Measurements from ENCODE around the gene SMIM3. TPM values are rescaled to one million over a fixed set of nuclear protein-coding genes. Genes with fewer than 3 reads are reported as not detected.
A peak's percentile ranks its signal among the peaks of the same experiment; 100 is the strongest.
"Not testable (repeated sequence)": the region's sequence is repeated elsewhere in the genome, so short reads cannot be mapped to it uniquely, and the experiment has no call there.

SMIM3 gene
- polyA plus RNA-seq, 10 donors, result 7.4 to 10.4 (median 9.2) TPM

GRCh38 chr5:150789943-150790611 lies 11.5 kb downstream of the SMIM3 start:
- peak in 2 of 3 donors; percentile 36 to 97 for DNase-seq

GRCh38 chr5:150791536-150791935 lies 13.0 kb downstream of the SMIM3 start:
- DNase-seq, result no peak

DNA sequence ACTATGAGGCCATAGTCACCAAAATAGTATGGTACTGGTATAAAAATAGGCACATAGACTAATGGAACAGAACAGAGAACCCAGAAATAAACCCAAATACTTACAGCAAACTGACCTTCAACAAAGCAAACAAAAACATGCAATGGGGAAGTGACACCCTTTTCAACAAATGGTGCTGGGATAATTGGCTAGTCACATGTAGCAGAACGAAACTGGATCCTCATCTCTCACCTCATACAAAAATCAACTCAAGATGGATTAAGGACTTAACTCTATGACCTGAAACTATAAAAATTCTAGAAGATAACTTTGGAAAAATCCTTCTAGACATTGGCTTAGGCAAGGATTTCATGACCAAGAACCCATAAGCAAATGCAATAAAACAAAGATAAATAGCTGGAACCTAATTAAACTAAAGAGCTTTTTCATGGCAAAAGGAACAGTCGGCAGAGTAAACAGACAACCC lies 14.9 kb downstream of the SMIM3 start:
- DNase-seq, result not testable (repeated sequence)

DNA sequence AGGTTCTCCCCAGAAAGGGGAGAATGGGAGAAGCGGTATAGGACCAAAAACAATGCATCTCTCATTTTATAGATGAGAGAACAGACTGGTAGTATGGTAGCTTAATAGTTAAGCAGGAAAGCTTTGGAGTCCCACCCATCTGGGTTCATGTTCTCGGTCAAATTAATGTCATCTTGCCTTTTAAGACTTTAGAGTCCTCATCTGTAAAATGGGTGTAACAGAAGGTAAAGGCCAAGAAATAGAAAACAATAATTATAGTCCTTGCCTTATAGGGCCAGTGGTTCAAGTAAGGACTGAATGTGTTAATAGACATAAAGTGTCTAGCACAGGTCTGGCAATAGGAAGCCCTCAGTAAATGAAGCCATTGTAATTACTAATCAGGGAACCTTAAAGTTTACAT lies 16.4 kb downstream of the SMIM3 start:
- no peak for DNase-seq

DNA sequence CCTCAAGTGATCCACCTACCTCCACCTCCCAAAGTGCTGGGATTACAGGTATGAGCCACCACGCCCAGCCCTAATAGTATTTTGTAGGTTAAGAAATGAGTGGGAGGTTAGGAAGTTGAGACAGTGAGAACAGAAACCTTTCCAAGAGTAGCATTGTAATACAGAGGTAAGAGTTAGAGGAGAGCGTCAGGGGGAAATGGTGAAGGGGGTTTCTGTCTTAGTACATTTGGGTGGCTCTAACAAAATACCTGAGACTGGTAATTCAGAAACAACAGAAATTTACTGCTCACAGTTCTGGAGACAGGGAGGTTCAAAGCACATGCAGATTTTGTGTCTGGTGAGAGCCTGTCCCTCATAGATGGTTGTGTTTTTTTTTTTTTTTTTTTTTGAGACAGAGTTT lies 18.8 kb downstream of the SMIM3 start:
- DNase-seq, result no peak

- DNase-seq, result peak; percentile 54 to 94 (median 73)
These were observed 22.8 kb downstream of the SMIM3 start for GRCh38 chr5:150801117-150801927.

- no peak for DNase-seq
These were observed 25.8 kb downstream of the SMIM3 start for GRCh38 chr5:150804388-150804787.

GRCh38 chr5:150809363-150809762 lies 30.8 kb downstream of the SMIM3 start:
- DNase-seq, result no peak

- no peak for DNase-seq
These were observed 36.5 kb downstream of the SMIM3 start for GRCh38 chr5:150815010-150815409.

- no peak for DNase-seq
These were observed 38.4 kb downstream of the SMIM3 start for GRCh38 chr5:150816946-150817345.

GRCh38 chr5:150829744-150830143 lies 51.2 kb downstream of the SMIM3 start:
- DNase-seq, result no peak

GRCh38 chr5:150831821-150832220 lies 53.3 kb downstream of the SMIM3 start:
- not testable (repeated sequence) for DNase-seq

GRCh38 chr5:150836064-150836463 lies 57.5 kb downstream of the SMIM3 start:
- no peak for DNase-seq

DNA sequence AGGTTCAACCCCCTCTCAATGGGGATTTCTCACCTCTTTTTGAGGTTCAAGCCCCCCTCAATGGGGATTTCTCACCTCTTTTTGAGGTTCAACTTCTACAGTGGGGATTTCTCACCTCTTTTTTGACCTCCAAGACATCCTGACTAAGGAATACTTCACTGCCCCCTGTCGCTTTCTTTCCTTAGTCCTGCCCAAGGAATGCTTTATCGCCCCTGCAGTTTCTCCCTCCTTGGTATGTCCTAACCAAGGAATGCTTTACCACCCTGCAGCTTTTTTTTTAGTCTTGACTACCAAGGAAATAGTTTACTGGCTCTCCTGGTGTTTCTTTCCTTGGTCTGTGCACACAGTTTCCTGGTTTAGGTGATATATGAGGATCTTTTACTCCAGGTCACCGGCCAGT lies 58.1 kb downstream of the SMIM3 start:
- DNase-seq, result no peak

- DNase-seq, result not testable (repeated sequence)
These were observed 66.8 kb downstream of the SMIM3 start for GRCh38 chr5:150845185-150845859.

DNA sequence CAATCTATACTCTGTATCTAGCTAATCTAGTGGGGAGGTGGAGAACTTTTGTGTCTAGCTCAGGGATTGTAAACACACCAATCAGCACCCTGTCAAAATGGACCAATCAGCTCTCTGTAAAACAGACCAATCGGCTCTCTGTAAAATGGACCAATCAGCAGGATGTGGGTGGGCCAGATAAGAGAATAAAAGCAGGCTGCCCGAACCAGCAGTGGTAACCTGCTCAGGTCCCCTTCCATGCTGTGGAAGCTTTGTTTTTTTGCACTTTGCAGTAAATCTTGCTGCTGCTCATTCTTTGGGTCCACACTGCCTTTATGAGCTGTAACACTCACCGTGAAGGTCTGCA lies 67.7 kb downstream of the SMIM3 start, which contains the start of gene IRGM:
Gene IRGM (plus strand): TSS at position 214 of the 346 bp plus-strand sequence. CDS start 1,603 bp downstream, outside the sequence.
- not testable (repeated sequence) for DNase-seq

Other genes starting within 250 kb of the SMIM3 start
- gene SYNPO, start 138.1 kb upstream of the SMIM3 start, polyA plus RNA-seq (ENCODE audit: insufficient read length in 10 of 10), result 10 to 100 TPM; 19.0 to 36.0 (median 32.4) TPM
- gene MYOZ3, start 117.5 kb upstream of the SMIM3 start, polyA plus RNA-seq (ENCODE audit: insufficient read length in 10 of 10), result 10 to 100 TPM in 9 of 10 donors, 1 to 10 TPM in 1; 9.8 to 20.8 (median 12.3) TPM
- gene RBM22, start 77.7 kb upstream of the SMIM3 start, polyA plus RNA-seq (ENCODE audit: insufficient read length in 10 of 10), result 10 to 100 TPM; 36.1 to 53.9 (median 45.0) TPM
- gene DCTN4, start 19.7 kb upstream of the SMIM3 start, polyA plus RNA-seq (ENCODE audit: insufficient read length in 10 of 10), result 10 to 100 TPM; 31.0 to 47.0 (median 40.5) TPM
- under 1 TPM in 7 of 10 donors, not detected in 3; 0.13 to 0.56 (median 0.18) TPM for gene IRGM, start 67.8 kb downstream of the SMIM3 start, polyA plus RNA-seq (ENCODE audit: insufficient read length in 10 of 10)
- 10 to 100 TPM in 6 of 10 donors, 1 to 10 TPM in 4; 8.6 to 17.6 (median 10.4) TPM for gene ZNF300, start 126.2 kb downstream of the SMIM3 start, polyA plus RNA-seq (ENCODE audit: insufficient read length in 10 of 10)
- gene GPX3, start 241.8 kb downstream of the SMIM3 start, polyA plus RNA-seq (ENCODE audit: insufficient read length in 10 of 10), result 100 to 1,000 TPM in 1 of 10 donors, 10 to 100 TPM in 9; 27.9 to 119 (median 61.5) TPM

All from muscle of back (tissue), 11 donors.